ENCODE results near the gene PPP3CB.
A peak's percentile ranks its signal among the peaks of the same experiment; 100 is the strongest.
"Not testable (repeated sequence)": the region's sequence is repeated elsewhere in the genome, so short reads cannot be mapped to it uniquely, and the experiment has no call there.

The PPP3CB gene

DNA sequence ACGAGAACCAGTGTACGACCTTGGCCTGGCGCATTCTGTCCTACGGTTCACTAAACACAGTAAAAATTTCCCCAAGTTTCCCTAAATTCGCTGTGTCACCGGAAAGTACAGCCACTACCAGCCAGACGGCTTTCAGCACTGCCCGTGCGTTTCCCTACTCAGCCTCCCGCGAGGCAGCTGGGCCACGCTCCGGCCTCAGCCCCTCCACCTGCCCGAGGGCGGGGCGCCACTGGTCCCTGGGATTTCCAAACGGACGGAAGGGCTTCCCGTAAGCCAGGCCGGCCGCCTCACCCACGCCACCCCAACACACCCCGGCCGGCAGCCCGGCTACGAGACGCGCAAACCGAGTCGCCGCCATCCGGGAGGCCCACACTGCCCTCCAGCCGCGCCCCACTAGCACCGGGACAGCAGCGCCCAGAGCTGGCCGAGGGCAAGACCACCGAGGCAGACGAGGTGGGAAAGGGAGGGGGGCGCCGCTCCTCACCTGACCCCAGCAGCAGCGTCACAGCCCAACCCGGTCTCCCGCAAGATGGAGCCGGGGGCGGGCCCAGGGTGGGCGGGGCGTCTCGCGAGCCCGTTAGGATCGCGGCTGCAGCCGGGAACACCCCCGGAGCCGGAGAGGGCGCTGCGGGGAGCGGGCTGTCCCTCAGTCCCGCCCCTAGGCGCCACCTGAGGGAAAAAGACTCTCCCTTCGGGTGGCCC is 82.1 kb downstream of the PPP3CB start, which contains the start of gene ANXA7:
Gene ANXA7 (minus strand): TSS at position 531 of the 702 bp plus-strand sequence. CDS start 13,202 bp downstream, outside the sequence.
- peak; percentile 84 for DNase-seq

DNA sequence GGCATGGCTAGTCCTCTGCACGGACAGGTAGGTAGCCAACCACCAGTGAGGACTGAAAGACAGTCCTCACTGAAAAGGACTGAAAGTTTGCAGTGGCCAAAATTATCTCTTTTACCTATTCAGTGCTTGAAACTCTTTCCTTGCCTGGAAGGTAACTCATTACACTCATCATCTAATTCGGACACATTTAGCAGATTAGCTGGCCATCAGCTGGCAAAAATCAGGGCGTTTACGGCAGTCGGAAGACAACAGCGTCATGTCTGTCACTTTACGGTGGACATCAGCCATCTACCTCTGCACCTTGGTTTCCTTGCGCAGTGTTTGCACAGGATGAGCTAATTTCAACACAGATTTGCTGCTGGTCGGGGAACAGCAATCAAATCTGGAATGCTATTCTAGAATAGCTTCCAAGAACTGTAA is 82.7 kb downstream of the PPP3CB start:
- DNase-seq, result no peak

DNA sequence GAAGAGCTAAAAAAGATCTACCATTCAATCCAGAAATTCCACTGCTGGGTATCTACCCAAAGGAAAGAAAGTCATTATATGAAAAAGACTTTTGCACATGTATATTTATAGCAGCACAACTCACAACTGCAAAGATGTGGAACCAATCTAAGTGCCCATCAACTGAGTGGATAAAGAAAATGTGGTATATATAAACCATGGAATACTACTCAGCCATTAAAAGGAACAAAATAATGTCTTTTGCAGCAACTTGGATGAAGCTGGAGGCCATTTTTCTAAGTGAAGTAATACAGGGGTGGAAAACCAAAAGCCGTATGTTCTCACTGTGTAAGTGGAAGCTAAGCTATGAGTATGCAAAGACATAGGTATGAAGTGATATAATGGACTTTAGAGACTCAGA is 84.9 kb downstream of the PPP3CB start:
- DNase-seq, result no peak

- no peak for DNase-seq
Observed at GRCh38 chr10:73408978-73409521, 86.8 kb downstream of the PPP3CB start.

DNA sequence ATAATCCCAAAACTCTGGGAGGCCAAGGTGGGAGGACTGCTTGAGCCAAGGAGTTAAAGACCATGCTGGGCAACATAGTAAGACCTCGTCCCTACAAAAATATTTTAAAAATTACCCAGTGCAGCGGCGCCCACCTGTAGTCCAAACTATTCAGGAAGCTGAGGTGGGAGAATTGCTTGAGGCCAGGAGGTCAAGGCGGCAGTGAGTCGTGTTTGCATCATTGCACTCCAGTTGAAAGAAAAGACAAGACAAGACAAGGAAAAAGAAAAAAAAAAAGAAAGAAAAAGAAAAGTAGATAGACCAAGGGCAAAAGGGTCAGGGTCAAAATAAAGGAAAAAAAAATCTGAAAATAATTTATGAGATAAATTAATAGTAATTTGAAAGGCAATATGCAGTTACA is 87.8 kb downstream of the PPP3CB start:
- no peak for DNase-seq

- DNase-seq, result no peak
Observed at GRCh38 chr10:73407495-73407894, 88.3 kb downstream of the PPP3CB start.

DNA sequence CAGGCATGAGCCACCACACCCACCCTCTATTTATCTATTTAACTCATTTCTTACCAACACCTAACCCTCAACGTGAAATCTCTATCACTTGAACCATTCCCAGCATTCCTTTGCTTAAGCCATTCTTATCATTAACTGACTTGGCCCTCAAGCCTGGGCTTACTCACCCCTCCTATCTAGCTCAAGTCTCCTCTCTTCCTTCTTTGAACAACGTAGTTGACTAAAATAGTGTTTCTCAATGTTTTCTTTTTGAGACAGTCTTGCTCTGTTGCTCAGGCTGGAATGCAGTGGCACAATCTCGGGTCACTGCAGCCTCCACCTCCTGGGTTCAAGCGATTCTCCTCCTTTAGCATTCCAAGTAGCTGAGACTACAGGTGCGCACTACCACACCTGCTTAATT is 89.0 kb downstream of the PPP3CB start:
- no peak for DNase-seq

- DNase-seq, result no peak
Observed at GRCh38 chr10:73405556-73405955, 90.3 kb downstream of the PPP3CB start.

DNA sequence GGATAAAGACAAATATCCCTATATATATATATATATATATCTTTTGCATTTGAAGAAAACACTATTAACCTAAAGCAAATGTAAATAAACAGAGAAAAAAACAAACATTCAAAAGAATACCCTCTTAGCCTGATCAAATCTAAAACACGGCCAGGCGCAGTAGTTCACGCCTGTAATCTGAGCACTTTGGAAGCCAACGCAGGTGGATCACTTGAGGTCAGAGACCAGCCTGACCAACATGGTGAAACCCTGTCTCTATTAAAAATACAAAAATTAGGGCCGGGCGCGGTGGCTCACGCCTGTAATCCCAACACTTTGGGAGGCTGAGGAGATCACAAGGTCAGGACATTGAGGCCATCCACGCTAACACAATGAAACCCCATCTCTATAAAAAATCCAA is 91.1 kb downstream of the PPP3CB start:
- no peak for DNase-seq

DNA sequence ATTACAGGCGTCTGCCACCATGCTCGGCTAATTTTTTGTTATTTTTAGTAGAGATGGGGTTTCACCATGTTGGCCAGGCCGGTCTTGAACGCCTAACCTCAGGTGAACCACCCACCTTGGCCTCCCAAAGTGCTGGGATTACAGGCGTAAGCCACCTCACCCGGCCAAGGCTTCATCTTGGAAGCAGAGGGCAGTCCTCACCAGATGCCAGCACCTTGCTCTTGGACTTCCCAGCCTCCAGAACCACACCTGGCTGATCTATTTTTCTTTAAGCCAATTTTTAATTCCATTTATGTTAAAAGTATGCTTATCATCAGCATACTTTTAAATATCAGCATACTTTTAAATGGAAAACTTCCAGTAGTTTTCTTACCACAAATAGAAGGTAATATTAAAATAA is 94.2 kb downstream of the PPP3CB start:
- DNase-seq, result no peak

- DNase-seq, result no peak
Observed at GRCh38 chr10:73399063-73399462, 96.8 kb downstream of the PPP3CB start.

GRCh38 chr10:73398024-73398423 is 97.8 kb downstream of the PPP3CB start:
- no peak for DNase-seq

DNA sequence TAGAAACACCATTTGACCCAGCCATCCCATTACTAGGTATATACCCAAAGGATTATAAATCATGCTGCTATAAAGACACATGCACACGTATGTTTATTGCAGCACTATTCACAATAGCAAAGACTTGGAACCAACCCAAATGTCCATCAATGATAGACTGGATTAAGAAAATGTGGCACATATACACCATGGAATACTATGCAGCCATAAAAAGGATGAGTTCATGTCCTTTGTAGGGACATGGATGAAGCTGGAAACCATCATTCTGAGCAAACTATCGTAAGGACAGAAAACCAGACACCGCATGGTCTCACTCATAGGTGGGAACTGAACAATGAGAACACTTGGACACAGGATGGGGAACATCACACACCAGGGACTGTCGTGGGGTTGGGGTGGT is 101.5 kb downstream of the PPP3CB start:
- not testable (repeated sequence) for DNase-seq

DNA sequence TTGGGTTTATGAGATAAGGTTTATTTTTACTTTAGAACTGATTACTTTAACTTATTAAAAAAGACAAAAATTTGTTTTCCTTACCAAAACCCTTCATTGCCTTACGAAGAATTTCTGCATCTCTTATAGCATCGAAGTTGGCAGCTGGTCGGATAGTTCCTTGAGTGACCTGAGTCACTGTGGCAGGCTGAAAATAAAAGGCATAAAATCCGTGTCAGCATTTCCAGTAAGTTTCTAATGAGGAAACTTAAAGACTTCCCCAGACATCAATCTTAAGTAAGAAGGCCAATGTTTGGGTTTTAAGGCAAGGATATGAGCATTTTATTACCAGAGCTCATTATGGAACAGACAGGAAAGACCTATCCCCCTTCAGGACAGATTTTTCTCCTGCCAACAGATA is 107.6 kb downstream of the PPP3CB start:
- DNase-seq, result no peak

GRCh38 chr10:73386583-73386982 is 109.2 kb downstream of the PPP3CB start:
- DNase-seq, result no peak
